Central memory CD4-positive, alpha-beta T cell (primary cell): ENCODE measurements around the gene NDRG2.
"Not testable (repeated sequence)": the region's sequence is repeated elsewhere in the genome, so short reads cannot be mapped to it uniquely, and the experiment has no call there.

ENCODE experiments used
- DNase-seq: peaks from one replicate; pipeline ENCODE4 v3.0.0; 2022

NDRG2 gene

DNA sequence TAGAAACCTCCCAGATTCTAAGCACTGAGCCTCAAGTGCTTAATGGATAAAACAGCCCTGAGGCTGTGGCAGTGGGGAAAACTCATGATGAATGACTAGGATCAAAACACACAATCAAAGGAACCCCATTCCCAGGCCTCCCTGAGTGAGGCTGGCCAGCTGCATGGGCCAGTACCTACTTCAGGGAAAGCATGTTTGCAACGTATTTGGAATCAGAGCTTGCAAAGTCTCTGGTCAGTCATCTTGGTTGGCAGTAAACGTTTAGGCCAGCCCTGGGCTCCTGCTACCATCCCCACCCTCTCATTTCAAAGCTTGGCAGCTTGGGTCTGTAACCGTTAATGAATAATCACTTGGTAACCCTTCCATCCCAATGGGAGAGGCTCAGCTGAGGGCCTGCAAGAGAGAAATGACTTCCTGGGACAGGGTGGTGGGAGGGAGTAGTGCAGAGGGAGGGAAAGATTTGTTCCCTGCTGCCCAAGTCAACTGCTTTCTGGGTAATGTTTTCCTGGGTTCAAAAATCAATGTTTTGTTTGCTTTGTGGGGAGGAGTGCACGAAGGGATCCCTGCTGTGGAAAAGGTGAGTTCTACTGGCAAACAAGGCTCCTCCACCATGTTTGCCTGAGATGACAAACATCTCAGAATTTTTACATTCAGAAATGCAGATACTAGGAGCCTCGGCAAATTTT lies 30.7 kb upstream of the NDRG2 start:
- no peak for DNase-seq

DNA sequence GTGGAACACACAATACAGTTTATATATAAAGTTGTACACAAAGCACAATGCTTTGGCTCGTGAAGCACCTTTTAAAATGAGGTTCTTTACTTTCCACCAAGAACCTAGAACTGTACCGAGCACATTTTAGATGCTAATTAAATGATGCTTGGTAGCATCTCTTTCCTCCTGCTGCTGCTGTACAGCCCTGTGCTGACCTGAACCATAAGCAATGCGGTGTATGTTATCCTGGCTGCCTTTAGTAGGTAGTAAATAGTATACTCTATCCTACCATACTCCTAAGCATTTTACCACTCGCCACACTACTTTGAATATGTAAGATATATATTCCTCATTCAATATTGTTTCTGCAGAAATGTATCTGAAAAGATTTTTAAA lies 29.9 kb upstream of the NDRG2 start:
- DNase-seq, result no peak

GRCh38 chr14:21054123-21054767 lies 29.4 kb upstream of the NDRG2 start:
- no peak for DNase-seq

DNA sequence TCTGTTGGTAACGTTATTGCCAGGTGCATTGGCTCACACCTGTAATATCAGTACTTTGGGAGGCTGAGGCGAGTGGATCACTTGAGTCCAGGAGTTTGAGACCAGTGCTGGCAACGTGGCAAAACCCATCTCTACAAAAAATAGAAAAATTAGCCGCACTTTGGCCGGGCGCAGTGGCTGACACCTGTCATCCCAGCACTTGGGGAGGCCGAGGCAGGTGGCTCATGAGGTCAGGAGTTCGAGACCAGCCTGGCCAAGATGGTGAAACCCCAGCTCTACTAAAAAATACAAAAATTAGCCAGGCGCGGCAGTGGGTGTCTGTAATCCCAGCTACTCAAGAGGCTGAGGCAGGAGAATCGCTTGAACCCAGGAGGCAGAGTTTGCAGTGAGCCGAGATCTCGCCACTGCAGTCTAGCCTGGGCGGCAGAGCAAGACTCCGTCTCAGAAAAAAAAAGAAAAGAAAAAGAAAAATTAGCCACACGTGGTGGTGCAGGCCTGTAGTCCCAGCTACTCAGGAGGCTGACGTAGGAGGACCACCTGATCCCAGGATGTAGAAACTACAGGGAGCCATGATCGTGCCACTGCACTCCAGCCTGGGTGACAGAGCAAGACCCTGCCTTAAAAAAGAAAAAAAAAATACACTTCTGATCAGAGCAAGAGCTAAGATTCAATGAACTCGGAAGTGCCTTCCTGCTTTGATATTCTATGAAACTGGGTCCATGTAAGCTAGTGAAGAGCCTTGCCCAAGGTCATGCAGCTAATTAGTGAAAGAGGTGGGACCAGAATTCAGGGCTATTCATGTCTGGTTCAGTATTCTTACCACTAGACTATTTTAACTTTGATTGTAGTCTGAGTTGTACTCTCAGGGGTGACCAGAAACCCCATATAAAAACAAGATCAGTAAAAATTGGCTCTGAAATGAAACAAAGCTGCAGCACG lies 28.6 kb upstream of the NDRG2 start:
- DNase-seq, result no peak

- DNase-seq, result no peak
Measured at GRCh38 chr14:21050597-21050996, 25.7 kb upstream of the NDRG2 start.

GRCh38 chr14:21049271-21049673 lies 24.4 kb upstream of the NDRG2 start:
- DNase-seq, result no peak

GRCh38 chr14:21048638-21049037 lies 23.8 kb upstream of the NDRG2 start:
- DNase-seq, result no peak

DNA sequence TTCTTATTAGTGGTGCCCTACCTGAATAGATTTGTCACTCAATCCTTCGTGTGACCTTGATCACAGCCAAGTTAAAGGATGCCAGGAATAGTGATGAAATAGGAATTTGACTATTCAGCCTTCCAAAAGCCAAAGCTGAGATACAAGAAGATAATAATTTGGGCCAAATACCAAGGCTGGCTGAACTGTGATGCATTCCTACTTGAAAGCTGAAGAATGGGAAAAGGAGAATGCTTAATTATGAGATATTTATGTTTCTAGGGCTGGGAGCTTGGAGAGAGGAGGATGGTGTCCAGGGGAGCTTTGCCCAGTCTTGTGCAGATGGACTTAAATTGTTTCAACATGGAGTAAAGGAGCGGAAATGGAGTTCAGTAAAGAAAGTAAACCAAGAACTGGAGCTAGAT lies 22.5 kb upstream of the NDRG2 start:
- no peak for DNase-seq

- DNase-seq, result peak; percentile 16
Measured at GRCh38 chr14:21043974-21044618, 19.2 kb upstream of the NDRG2 start.

DNA sequence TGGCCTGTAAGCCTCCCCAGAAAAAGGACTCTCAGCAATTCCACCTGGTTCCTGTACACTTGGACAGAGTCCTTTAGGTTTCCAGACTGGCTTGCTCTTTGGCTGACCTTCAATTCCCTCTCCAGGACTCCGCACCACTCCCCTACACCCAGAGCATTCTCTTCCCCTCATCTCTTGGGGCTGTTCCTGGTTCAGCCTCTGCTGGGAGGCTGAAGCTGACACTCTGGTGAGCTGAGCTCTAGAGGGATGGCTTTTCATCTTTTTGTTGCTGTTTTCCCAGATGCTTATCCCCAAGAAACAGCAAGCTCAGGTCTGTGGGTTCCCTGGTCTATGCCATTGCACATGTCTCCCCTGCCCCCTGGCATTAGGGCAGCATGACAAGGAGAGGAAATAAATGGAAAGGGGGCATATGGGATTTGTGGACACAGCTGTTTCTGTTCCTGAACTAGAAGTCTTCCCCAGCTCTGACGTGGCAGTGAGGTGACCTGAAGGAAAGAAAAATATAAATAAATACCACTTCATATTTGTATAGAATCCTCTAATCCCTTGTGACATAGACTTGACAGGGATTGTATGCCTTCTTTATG lies 18.6 kb upstream of the NDRG2 start:
- DNase-seq, result no peak

DNA sequence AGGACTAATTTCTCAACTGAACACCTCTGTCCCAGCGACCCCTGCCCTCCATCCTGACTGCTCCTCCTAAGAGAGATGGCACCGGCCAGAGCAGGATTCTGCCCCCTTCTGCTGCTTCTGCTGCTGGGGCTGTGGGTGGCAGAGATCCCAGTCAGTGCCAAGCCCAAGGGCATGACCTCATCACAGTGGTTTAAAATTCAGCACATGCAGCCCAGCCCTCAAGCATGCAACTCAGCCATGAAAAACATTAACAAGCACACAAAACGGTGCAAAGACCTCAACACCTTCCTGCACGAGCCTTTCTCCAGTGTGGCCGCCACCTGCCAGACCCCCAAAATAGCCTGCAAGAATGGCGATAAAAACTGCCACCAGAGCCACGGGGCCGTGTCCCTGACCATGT lies 18.1 kb upstream of the NDRG2 start:
- no peak for DNase-seq

- DNase-seq, result no peak
Measured at GRCh38 chr14:21041676-21042433, 17.0 kb upstream of the NDRG2 start, which contains the start of gene RNASE7. TSS of gene RNASE7 (plus strand) at chr14:21042362. CDS start at chr14:21042993, 631 bp downstream.

DNA sequence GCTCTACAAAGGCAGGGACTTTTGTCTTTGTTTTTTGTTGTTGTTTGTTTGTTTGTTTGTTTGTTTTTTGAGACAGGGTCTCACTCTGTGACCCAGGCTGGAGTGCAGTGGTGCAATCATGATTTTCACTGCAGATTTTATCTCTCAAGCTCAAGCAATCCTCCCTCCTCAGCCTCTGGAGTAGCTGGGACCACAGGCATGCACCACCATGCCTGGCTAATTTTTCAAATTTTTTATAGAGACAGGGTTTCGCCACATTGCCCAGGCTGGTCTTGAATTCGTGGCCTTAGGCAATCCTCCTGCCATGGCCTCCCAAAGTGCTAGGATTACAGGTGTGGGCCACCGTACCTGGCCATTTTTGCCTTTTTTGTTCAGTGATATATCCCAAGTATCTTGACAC lies 16.1 kb upstream of the NDRG2 start:
- not testable (repeated sequence) for DNase-seq

GRCh38 chr14:21040370-21040925 lies 15.6 kb upstream of the NDRG2 start:
- no peak for DNase-seq

GRCh38 chr14:21039585-21040369 lies 14.9 kb upstream of the NDRG2 start:
- peak; percentile 28 for DNase-seq

- DNase-seq, result no peak
Measured at GRCh38 chr14:21038441-21039422, 13.9 kb upstream of the NDRG2 start.

- DNase-seq, result no peak
Measured at GRCh38 chr14:21037156-21037555, 12.3 kb upstream of the NDRG2 start.

DNA sequence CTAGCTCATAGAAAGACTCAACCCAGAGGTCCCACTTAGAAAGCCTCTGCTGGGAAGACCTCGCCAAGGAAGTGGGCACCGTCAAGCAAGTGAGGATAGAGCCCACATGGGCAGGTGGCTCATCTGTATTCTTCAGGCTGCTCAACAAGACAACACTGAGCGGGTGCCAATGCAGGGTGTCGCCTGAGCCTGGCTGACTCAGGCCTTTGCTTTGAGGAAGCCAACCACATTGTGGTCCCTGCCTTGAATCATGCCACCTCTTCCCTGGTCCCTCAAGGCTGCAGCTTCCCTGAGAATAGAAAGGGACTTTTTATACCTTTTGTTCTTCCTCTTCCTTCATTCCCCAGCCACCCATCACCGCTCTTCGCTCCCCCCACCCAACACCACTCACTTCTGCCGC lies 11.9 kb upstream of the NDRG2 start:
- no peak for DNase-seq

DNA sequence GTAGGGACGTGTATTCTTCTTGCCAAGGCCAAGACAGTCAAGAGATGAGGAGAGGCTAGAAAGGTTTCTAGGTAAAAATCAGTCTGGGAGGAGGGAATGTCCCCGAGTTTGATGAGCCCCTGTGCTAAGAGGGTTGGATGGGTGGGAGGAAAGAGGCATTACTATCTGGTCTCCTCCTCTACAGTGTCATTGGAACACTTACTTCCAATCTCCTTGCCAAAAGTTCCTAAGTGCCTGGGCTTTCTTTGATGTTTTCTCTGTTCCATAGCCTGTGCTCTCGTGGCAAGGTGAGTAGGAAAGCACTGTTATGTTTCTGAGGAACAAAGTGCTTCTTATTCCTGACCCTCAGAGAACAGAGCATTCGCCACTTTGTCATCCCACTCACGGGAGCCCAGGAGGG lies 9.8 kb upstream of the NDRG2 start, which contains the start of gene RNASE13:
Gene RNASE13 (minus strand): TSS at position 101 of the 400 bp plus-strand sequence. CDS start 519 bp downstream, outside the sequence.
- DNase-seq, result no peak
